ENCODE results near the gene GLI3.
"Not testable (repeated sequence)": the region's sequence is repeated elsewhere in the genome, so short reads cannot be mapped to it uniquely, and the experiment has no call there.

GLI3 gene

DNA sequence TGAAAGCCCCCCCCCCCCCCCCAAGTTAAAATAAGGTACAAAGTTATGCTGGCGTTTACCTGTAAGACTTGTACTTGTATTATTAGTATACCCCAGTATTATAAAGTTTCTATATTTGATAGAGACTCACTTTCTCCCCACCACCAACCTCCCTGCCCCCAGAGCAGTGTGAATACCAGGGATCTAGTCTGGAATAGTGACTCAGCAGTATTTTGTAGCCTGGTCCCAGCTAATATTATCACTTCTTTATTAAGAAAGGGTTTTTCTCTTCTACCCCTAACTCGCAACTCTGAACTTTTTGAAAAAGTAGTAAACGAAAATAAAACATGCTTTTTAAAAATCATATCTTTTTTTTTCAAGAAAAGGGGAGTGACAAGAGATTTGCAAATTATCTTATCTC, 26.7 kb downstream of the GLI3 start:
- DNase-seq = no peak

GRCh38 chr7:42209085-42209484, 27.9 kb downstream of the GLI3 start:
- not testable (repeated sequence) for DNase-seq

DNA sequence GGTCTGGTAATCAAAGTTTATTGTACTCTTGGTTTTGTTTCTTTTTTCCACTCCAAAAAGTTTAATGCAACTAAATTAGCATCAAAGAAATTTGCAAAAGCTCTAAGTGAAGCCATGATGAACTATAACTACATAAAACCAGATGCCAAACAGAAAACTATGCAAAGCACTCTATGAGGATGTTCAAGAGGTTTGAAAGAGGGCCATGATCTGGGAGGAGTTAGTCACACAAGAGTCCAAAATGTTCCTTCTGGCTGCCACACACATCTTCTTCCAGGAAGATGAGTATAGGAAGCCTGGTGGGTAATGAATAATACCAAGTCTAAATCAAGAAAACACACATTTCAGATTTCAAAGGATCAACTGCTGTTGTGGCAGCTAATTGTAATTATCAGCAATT, 28.4 kb downstream of the GLI3 start:
- no peak for DNase-seq

DNA sequence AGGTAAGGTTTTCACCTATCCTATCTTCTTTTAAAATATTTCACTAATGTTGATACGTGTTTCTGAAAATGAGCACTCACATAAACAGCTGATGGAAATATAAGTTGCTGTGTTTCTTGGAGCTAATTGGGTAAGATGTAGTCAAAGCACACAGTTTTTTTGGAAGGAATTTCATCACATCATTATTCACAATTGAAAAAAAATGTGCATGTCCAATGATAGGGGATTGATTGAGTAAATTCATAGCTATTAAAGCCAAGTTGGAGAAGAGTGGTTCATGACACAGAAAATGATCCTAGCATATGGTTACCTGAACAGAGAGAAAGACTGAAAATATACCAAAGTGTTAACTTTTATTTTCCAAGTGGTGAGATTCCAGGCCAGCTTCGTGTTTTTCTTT, 29.6 kb downstream of the GLI3 start:
- no peak for DNase-seq

GRCh38 chr7:42203336-42203735, 33.7 kb downstream of the GLI3 start:
- no peak for DNase-seq

DNA sequence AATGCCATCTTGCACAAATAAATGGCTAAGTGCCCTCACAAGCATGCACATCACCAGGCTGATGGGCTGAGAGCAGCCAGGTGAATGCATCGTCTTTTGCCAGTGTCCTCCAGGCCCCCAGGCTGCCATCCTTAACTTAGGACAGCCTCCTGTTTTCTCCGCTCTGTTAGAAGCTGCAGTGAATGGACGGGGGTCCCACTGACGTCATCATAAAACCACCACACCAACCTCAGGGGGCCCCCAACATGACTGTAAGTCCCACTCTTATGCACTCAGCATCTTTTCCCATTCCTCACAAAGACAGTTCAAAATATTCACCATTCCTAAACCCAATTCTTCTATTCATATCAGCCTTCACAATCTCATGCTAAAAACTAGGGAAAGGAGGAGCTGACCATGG, 34.4 kb downstream of the GLI3 start:
- no peak for DNase-seq

GRCh38 chr7:42198974-42199668, 37.9 kb downstream of the GLI3 start:
- DNase-seq = no peak

GRCh38 chr7:42198296-42198695, 38.7 kb downstream of the GLI3 start:
- no peak for DNase-seq

GRCh38 chr7:42197451-42197850, 39.6 kb downstream of the GLI3 start:
- DNase-seq = no peak

GRCh38 chr7:42194238-42194637, 42.8 kb downstream of the GLI3 start:
- DNase-seq = no peak

- no peak for DNase-seq
These were observed 43.4 kb downstream of the GLI3 start for GRCh38 chr7:42193471-42194129.

DNA sequence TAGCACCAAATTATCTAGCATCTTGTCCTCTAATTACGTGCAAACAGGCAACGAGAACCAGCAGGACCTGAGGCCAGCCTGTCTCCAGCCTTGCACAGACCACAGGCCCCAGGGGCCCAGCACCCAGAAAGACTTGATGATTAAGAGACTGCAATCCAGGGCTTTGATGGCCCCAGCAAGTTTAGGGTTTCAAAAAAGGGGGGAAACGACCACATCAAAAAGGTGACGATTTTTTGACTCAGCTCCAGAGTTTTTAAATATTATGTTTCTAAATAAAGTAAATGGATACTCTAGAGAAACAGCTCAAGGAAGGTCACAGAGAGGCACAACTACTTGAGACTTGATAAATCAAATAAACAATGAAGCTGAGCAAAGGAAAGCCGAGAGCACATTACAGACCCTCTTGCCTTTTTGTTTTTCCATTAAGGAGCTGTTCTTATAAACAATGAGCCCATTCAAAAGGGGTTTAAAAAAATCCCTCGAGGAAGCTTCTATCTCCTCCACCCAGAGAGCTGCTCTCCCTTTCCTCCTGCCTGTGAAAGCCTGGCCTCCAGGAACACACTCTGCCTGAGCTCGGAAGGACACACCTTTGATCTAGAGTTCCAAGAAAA, 44.1 kb downstream of the GLI3 start:
- no peak for DNase-seq

DNA sequence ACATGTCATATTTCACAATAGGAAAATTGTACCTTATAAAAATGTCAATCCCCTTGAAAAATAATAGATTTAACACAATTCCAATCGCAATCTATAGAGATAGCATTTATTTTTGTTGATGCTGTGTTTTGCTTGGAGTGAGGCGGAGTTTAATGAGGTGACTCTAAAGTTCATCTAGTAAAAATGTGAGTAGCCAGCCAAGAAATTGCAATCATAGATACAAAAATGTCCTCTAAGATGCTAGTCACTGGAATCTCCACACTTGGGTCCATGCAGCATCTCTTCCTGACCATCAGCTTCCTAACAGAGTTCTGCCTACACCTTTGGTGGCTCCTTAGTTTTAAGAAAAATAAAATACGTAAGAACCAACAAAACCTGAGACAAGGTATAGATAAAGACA, 44.9 kb downstream of the GLI3 start:
- no peak for DNase-seq

DNA sequence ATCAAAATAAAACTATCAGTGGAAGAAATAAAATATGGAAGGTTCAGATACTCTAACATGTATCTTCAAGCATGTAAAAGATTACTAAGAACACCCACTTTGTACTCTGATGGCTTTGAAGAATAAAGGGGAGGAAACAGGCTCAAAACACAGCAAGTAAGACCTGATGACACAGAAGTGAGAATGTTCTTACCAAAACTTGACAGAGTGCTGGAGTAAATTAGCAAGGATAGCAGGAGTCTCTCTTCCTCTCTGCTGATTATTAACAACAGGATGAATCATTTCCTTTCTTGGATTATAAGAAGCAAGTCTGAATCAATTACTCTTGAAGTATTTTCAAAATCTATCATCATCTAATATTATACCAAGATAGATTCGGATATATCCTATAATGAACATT, 47.5 kb downstream of the GLI3 start:
- DNase-seq = no peak

- DNase-seq = no peak
These were observed 50.9 kb downstream of the GLI3 start for GRCh38 chr7:42186151-42186550.

DNA sequence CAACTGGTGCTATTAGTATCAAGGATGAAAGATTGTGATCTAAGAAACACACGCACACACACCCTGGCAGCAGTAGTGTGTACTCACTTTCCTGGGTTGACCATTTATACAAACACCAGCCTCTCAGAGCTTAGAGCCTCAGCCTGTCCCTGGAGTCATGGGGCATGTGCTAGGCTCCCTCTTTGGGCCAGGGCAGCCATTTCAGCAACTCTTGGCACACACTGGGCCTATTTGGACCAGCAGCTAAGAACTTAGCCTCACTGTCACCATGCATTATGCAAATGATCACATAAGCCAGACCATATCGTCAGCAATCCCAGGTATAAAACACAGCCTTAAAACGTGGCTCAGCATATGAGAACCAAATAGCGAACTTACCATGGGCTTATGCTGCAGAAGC, 51.3 kb downstream of the GLI3 start:
- no peak for DNase-seq

- no peak for DNase-seq
These were observed 53.5 kb downstream of the GLI3 start for GRCh38 chr7:42183547-42183946.

- DNase-seq = no peak
These were observed 55.4 kb downstream of the GLI3 start for GRCh38 chr7:42181566-42181965.

DNA sequence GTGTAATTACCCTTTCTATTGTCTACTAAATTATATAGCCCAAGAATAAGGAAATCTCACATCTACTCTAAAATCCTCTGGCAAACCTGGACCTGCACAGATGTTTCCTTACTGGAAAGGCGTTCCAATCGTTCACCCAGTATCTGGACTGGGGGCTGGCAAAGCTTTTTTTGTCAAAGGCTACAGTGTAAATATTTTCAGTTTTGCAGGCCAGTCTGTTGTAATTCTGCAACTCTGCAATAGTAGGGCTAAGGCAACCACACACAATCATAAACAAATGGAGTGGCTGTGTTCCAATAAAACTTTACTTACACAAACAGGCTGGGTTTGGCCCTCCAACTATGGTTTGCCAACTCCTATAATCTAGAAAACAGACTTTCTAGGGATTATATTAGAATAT, 56.2 kb downstream of the GLI3 start:
- no peak for DNase-seq

GRCh38 chr7:42176724-42177101, 60.3 kb downstream of the GLI3 start:
- no peak for DNase-seq

DNA sequence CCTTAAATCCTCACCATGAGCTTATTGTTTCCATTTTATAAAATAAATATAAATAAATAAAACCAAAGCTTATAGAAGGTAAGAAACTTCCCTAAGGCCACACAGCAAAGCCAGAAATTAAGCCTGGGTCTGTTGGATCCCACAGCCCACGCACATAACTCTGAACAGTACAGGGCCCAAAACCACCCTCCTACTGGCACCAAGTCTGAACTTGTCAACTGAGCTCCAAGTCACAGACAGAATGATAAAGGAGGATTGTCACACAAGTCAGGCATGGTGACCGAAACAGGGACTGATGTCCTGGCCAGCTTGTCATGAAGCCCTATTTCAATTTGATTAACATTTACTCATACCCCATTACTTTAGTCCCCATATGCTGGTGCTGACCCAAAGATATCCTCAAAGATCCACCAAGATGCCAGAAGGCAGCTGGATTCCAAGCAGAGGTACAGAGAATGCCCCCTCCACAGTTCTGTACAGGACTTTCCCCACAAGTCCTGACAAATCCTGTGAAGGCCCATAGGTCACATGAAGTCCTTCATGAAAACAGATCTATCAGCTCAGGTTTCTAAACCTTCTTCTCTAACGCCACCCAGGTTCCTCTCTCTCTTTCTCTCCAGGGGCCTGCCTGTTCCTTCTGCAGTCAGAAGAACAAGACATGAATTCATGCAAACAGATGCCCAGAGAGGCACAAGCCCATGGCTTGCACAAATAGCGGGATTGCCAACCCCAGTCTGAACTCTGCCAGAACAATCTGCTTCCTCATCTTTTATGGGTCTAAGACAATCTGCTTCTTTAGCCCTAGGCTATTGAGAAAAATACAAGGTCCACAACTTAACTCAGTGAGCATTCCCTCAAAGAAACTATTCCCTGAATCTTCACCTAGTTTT, 60.9 kb downstream of the GLI3 start:
- no peak for DNase-seq

DNA sequence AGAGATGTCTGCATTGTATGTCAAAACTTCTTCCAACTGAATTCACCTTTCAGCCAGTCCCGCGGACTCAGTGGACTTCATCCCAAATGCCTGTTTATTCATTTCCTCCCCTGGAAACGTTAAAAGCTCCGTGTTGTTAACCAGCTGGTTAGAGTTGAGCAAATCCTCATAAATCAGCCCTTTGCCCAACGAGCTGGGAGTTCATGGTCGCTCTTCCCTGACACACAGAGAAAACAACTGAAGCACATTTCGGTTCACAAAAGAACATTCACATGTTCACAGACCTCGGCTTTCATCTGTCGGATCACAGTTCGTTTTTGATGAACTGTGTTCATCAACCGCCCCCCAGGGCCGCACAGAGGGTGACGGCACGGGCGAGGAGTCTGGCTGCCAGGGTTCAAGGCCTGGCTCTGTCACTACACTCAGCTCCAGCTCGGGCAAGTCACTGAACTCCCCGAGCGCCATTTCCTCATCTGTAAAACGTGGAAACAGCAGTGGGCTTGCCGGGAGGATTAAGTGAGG, 62.6 kb downstream of the GLI3 start:
- no peak for DNase-seq

- DNase-seq = no peak
These were observed 66.3 kb downstream of the GLI3 start for GRCh38 chr7:42170724-42171123.
